Lower leg skin (tissue), 3 donors: ENCODE results near the gene USP33.

ENCODE experiments used
- CTCF ChIP-seq, 3 donors: fragments of 450-650 bp; IDR thresholded peaks; one replicate each; pipeline ENCODE4 v1.5.1; 2016; ENCODE audit warnings: antibody characterized with exemption in 3 of 3, mild to moderate bottlenecking in 3 of 3, moderate library complexity in 2 of 3
- POLR2A ChIP-seq, 2 donors: fragments of 450-650 bp; IDR thresholded peaks; one replicate each; pipeline ENCODE4 v1.6.1; 2016 to 2017; ENCODE audit warnings: antibody characterized with exemption in 2 of 2, mild to moderate bottlenecking in 1 of 2, moderate library complexity in 1 of 2

GRCh38 chr1:77709727-77710126, 49.9 kb downstream of the USP33 start:
- no peak for TF ChIP-seq CTCF (IDR thresholded peaks at IDR 0.05)
- no peak for TF ChIP-seq POLR2A (IDR thresholded peaks at IDR 0.05)
